Endodermal cell (in vitro differentiated cells): ENCODE measurements around the gene GART. TPM values are rescaled to one million over a fixed set of nuclear protein-coding genes. Genes with fewer than 3 reads are reported as not detected.

Experiments
- DNase-seq: peaks from one replicate; pipeline ENCODE4 v3.0.0-alpha.2; 2017
- H3K27ac ChIP-seq: 2 replicates; pipeline ENCODE4 v1.5.1; 2013; ENCODE audit warnings: mild to moderate bottlenecking, low read depth, low read length, moderate library complexity
- H3K27me3 ChIP-seq: 2 replicates; pipeline ENCODE4 v1.6.1; 2013; ENCODE audit warnings: mild to moderate bottlenecking, low read length, moderate library complexity; ENCODE audit not compliant: insufficient read depth, control insufficient read depth, poor library complexity, severe bottlenecking
- H3K36me3 ChIP-seq: 2 replicates; pipeline ENCODE4 v1.7.0; 2013; ENCODE audit warnings: mild to moderate bottlenecking, low read length, moderate library complexity; ENCODE audit not compliant: control insufficient read depth, insufficient read depth
- H3K4me1 ChIP-seq: one replicate; pipeline ENCODE4 v1.7.0; 2013; ENCODE audit warnings: low read length; ENCODE audit not compliant: control insufficient read depth, insufficient read depth
- H3K4me3 ChIP-seq: 2 replicates; pipeline ENCODE4 v1.5.1; 2013; ENCODE audit warnings: mild to moderate bottlenecking, low read length, moderate library complexity
- H3K9ac ChIP-seq: 2 replicates; pipeline ENCODE4 v1.6.1; 2013; ENCODE audit warnings: mild to moderate bottlenecking, low read length, moderate library complexity; ENCODE audit not compliant: poor library complexity, severe bottlenecking; ENCODE audit errors: extremely low read depth
- H3K9me3 ChIP-seq: 2 replicates; pipeline ENCODE4 v1.6.1; 2013; ENCODE audit warnings: mild to moderate bottlenecking, low read length, moderate library complexity; ENCODE audit not compliant: control insufficient read depth
- H3K27ac Mint-ChIP-seq: 2 replicates; pipeline ENCODE4 v1.8.0; 2020; ENCODE audit warnings: mixed read lengths
- H3K27me3 Mint-ChIP-seq: 2 replicates; pipeline ENCODE4 v1.8.0; 2021; ENCODE audit warnings: mild to moderate bottlenecking, mixed read lengths; ENCODE audit not compliant: insufficient read depth
- H3K36me3 Mint-ChIP-seq: 2 replicates; pipeline ENCODE4 v1.8.0; 2020; ENCODE audit warnings: low read depth, mixed read lengths
- H3K4me1 Mint-ChIP-seq: 2 replicates; pipeline ENCODE4 v1.8.0; 2020; ENCODE audit warnings: mixed read lengths
- H3K4me3 Mint-ChIP-seq: 2 replicates; pipeline ENCODE4 v1.8.0; 2020; ENCODE audit warnings: mild to moderate bottlenecking, moderate library complexity, mixed read lengths
- H3K9me3 Mint-ChIP-seq: 2 replicates; pipeline ENCODE4 v1.8.0; 2020; ENCODE audit warnings: mild to moderate bottlenecking, mixed read lengths
- WGBS, 2 experiments: methylation state at CpG; one replicate each; pipeline versions ENCODE4 v1.1.5 to v1.1.7; 2013; ENCODE audit warnings: missing lambda C conversion rate in 2 of 2, mixed read lengths in 1 of 2; ENCODE audit not compliant: insufficient coverage in 1 of 2, insufficient read length in 1 of 2; 5-methylcytosine and 5-hydroxymethylcytosine counted together
- total RNA-seq, 2 donors: library from RNA; stranded (reverse); fragmentation: NEBNext Ultra II Directional in 1 of 2; extraction: Animal tissue kit (Norgen Biotek cat#: 25700) in 1 of 2; gene quantifications; 2 replicates in 1 of 2; 3 replicates in 1 of 2; pipeline ENCODE4 v1.2.1, GENCODE V29; 2021
- TF ChIP-seq, protein P1 (sequence below): fragments of 200-600 bp; sonication (generic); conservative IDR thresholded peaks from 2 replicates; pipeline ENCODE4 v1.5.0; 2021; ENCODE audit warnings: antibody characterized with exemption, mild to moderate bottlenecking

Gene GART
- total RNA-seq, 2 donors from 2014 or later: 125 to 150 TPM

DNA sequence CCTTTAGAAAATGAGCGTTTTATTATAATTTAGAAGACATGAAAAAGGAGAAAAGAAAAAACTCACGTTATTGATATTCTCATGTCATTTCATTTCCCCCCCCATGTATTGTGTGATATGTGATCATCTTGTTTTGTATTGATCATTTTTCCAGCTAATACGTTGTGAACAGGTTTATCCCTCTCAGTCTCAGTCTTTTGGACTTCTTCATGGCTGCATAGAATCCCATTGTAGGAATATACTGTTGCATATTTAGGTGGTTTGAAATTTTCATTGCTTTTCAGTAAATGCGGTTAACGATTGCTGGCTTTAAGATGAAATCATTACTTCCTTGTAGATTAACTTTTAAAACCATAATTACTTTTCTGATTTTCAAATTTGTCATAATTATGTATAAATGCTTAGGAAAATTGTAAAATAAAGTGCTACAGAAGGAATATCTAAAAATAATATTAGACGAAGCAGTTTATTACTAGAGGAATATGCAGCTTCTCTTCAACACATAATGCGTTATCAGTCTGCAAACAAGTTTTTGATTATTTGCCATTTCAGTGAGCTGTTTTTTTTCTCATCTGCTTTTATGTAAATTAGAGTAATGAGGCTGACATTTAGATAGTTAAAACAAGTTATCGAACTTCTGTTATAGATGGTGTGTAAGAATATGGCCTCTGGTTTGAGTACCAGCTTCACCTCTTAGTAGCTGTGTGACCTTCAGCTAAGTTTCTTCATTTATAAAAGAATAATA is 2.7 kb upstream of the GART start:
- Histone ChIP-seq H3K27ac (no peak overlapping the region), H3K4me1 (no peaks in the 10 kb centered on the region)
- 59% methylated on average over 6 of the region's 8 CpGs; no CpG with 5 or more reads in 1 of the 2 experiments for WGBS, 2 experiments

GRCh38 chr21:33543505-33544129 is 1.7 kb upstream of the GART start:
- WGBS, 2 experiments: 1% methylated on average over 10 to 26 of the region's 26 CpGs
- peaks cover 28% of the 10 kb centered on the region for H3K36me3 Mint-ChIP-seq

More for the DNA sequence above, 2.7 kb upstream of the GART start:
- Mint-ChIP-seq H3K4me3 (peak overlapping the region; percentile 85), H3K9me3 (no peaks in the 10 kb centered on the region), H3K36me3 (peaks cover 32% of the 10 kb centered on the region), H3K27me3 (no peaks in the 10 kb centered on the region), H3K27ac (peak overlapping the region; percentile 100), H3K4me1 (peaks cover 11% of the 10 kb centered on the region)
- peaks cover 38% of the 10 kb centered on the region for H3K36me3 ChIP-seq
- H3K27me3 ChIP-seq: no peaks in the 10 kb centered on the region
- H3K9ac ChIP-seq: peak overlapping the region; percentile 99
- H3K4me3 ChIP-seq: peak overlapping the region; percentile 97
- DNase-seq: no peak
- no peaks in the 10 kb centered on the region for H3K9me3 ChIP-seq
- TF ChIP-seq, protein P1, sequence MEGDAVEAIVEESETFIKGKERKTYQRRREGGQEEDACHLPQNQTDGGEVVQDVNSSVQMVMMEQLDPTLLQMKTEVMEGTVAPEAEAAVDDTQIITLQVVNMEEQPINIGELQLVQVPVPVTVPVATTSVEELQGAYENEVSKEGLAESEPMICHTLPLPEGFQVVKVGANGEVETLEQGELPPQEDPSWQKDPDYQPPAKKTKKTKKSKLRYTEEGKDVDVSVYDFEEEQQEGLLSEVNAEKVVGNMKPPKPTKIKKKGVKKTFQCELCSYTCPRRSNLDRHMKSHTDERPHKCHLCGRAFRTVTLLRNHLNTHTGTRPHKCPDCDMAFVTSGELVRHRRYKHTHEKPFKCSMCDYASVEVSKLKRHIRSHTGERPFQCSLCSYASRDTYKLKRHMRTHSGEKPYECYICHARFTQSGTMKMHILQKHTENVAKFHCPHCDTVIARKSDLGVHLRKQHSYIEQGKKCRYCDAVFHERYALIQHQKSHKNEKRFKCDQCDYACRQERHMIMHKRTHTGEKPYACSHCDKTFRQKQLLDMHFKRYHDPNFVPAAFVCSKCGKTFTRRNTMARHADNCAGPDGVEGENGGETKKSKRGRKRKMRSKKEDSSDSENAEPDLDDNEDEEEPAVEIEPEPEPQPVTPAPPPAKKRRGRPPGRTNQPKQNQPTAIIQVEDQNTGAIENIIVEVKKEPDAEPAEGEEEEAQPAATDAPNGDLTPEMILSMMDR: no peak

GRCh38 chr21:33542640-33543504 is 955 bp upstream of the GART start, which contains the start of gene SON:
Gene SON, plus strand, starts transcription at chr21:33543038. Its CDS starts 55 bp downstream, at chr21:33543093.
- 0% methylated on average over 30 to 56 of the region's 57 CpGs for WGBS, 2 experiments
- Histone ChIP-seq H3K4me3 (peak within 1 kb of the TSS; percentile 97), H3K9me3 (peaks cover 5% of the 10 kb centered on the region), H3K27ac (peak within 1 kb of the TSS; percentile 99), H3K4me1 (no peaks in the 10 kb centered on the region), H3K36me3 (peaks cover 34% of the 10 kb centered on the region), H3K9ac (peak within 1 kb of the TSS; percentile 99), H3K27me3 (no peaks in the 10 kb centered on the region)
- Mint-ChIP-seq H3K4me3 (peak within 1 kb of the TSS; percentile 85), H3K9me3 (no peaks in the 10 kb centered on the region), H3K27me3 (no peaks in the 10 kb centered on the region), H3K36me3 (peaks cover 28% of the 10 kb centered on the region), H3K4me1 (peaks cover 11% of the 10 kb centered on the region), H3K27ac (peak within 1 kb of the TSS; percentile 100)
- DNase-seq: peak; percentile 100
- TF ChIP-seq, protein P1: no peak

More at GRCh38 chr21:33543505-33544129, 1.7 kb upstream of the GART start:
- Histone ChIP-seq H3K4me1 (no peaks in the 10 kb centered on the region), H3K27me3 (no peaks in the 10 kb centered on the region), H3K9me3 (no peaks in the 10 kb centered on the region), H3K36me3 (peaks cover 34% of the 10 kb centered on the region), H3K27ac (peak overlapping the region; percentile 96), H3K4me3 (peak overlapping the region; percentile 97), H3K9ac (peak overlapping the region; percentile 99)
- TF ChIP-seq, protein P1: no peak
- DNase-seq: no peak
- no peaks in the 10 kb centered on the region for H3K27me3 Mint-ChIP-seq
- H3K4me3 Mint-ChIP-seq: peak overlapping the region; percentile 85
- H3K4me1 Mint-ChIP-seq: peaks cover 11% of the 10 kb centered on the region
- no peaks in the 10 kb centered on the region for H3K9me3 Mint-ChIP-seq
- H3K27ac Mint-ChIP-seq: peak overlapping the region; percentile 100
